Ishikawa (cell line): ENCODE measurements around the gene ABHD12B.

Source experiments
- EGR1 ChIP-seq: IDR thresholded peaks from 2 replicates; pipeline ENCODE4 v1.6.1; 2012
- EP300 ChIP-seq: IDR thresholded peaks from 2 replicates; pipeline ENCODE4 v1.6.1; 2012; ENCODE audit warnings: borderline replicate concordance
- FOXM1 ChIP-seq: IDR thresholded peaks from 2 replicates; pipeline ENCODE4 v1.6.1; 2012; ENCODE audit warnings: low read depth, borderline replicate concordance
- TCF12 ChIP-seq: IDR thresholded peaks from 2 replicates; pipeline ENCODE4 v1.6.1; 2012; ENCODE audit warnings: low read depth
- TF ChIP-seq, protein P1 (sequence below): IDR thresholded peaks from 2 replicates; pipeline ENCODE4 v1.6.1; 2012; ENCODE audit warnings: low read depth, mild to moderate bottlenecking
- TF ChIP-seq, protein P2 (sequence below): IDR thresholded peaks from 2 replicates; pipeline ENCODE4 v1.6.1; 2012

GRCh38 chr14:50948205-50948604 lies 76.4 kb downstream of the ABHD12B start:
- TF ChIP-seq EP300 (no peak), TCF12 (no peak), FOXM1 (no peak), EGR1 (no peak)
- TF ChIP-seq, protein P1, sequence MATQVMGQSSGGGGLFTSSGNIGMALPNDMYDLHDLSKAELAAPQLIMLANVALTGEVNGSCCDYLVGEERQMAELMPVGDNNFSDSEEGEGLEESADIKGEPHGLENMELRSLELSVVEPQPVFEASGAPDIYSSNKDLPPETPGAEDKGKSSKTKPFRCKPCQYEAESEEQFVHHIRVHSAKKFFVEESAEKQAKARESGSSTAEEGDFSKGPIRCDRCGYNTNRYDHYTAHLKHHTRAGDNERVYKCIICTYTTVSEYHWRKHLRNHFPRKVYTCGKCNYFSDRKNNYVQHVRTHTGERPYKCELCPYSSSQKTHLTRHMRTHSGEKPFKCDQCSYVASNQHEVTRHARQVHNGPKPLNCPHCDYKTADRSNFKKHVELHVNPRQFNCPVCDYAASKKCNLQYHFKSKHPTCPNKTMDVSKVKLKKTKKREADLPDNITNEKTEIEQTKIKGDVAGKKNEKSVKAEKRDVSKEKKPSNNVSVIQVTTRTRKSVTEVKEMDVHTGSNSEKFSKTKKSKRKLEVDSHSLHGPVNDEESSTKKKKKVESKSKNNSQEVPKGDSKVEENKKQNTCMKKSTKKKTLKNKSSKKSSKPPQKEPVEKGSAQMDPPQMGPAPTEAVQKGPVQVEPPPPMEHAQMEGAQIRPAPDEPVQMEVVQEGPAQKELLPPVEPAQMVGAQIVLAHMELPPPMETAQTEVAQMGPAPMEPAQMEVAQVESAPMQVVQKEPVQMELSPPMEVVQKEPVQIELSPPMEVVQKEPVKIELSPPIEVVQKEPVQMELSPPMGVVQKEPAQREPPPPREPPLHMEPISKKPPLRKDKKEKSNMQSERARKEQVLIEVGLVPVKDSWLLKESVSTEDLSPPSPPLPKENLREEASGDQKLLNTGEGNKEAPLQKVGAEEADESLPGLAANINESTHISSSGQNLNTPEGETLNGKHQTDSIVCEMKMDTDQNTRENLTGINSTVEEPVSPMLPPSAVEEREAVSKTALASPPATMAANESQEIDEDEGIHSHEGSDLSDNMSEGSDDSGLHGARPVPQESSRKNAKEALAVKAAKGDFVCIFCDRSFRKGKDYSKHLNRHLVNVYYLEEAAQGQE, result no peak
- TF ChIP-seq, protein P2, sequence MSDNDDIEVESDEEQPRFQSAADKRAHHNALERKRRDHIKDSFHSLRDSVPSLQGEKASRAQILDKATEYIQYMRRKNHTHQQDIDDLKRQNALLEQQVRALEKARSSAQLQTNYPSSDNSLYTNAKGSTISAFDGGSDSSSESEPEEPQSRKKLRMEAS, result no peak
